Fibroblast of peridontal ligament (primary cell): Measurements from ENCODE around the gene BHLHE41.

ENCODE experiments used
- DNase-seq: peaks from one replicate; pipeline ENCODE4 v3.0.0-alpha.2; 2010; ENCODE audit errors: extremely low read depth

Gene BHLHE41

GRCh38 chr12:26077915-26078702 lies 46.7 kb downstream of the BHLHE41 start:
- no peak for DNase-seq
